GM18861 (cell line): ENCODE data around the gene ZBTB20.

Source experiments
- ATAC-seq: cut with Tn5 transposase; IDR thresholded peaks from one replicate; pipeline ENCODE4 v1.9.1; 2021; ENCODE audit not compliant: unreplicated experiment

The ZBTB20 gene

DNA sequence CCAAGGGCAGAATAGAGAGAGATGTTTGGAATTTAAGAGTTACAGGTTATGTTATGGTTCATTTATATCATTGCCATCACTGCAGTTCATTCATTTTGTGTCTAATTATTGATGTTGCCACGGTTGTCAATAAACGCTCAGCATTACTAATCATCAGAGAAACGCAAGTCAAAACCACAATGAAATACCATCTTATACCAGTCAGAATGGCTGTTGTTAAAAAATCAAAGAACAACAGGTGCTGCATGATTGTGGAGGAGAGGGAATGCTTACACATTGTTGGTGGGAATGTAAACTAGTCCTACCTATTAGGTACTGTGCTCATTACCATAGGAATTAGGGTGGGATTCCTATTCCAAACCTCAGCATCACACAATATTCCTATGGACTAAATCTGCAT lies 502.7 kb downstream of the ZBTB20 start:
- no peak for ATAC-seq

GRCh38 chr3:114642951-114643741 lies 503.9 kb downstream of the ZBTB20 start:
- no peak for ATAC-seq

DNA sequence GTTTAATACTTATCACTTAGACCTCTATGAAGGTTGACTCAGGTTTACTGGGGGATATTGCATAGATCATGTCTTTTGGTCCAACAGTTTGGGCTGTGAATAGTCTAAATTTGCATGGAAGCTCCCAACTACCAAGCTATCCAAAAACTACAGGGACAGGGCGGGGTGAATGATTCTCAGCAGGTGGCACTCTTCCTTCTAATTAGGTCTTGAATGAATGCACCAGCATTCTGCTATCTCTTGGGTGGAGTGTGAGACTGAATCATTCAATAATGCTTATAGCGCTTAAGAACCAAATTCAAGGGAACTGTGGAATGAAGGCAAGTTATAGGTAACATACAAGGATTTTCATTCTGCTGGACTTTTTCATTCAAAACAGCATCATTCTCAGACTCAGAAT lies 507.0 kb downstream of the ZBTB20 start:
- ATAC-seq = no peak

DNA sequence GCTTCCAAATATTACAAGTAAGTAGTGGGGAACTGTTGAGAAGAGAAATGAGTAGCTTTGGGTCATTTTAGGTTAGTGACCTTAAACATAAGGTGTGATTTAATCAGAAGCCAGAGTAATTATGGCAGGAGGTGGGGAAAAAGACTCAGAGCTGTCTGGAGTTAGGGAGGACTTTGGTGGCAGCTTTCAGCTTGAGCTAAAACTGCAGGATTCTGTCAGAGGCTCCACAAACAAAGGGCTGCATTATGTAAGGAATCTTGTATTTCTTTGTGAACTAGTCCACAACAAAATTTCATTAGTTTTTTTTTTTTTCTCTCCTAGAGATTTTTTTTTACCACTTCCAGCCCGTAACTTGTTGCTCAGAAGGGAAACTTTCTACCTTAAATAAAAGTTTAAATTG lies 507.9 kb downstream of the ZBTB20 start:
- no peak for ATAC-seq

GRCh38 chr3:114635878-114636277 lies 511.2 kb downstream of the ZBTB20 start:
- no peak for ATAC-seq

DNA sequence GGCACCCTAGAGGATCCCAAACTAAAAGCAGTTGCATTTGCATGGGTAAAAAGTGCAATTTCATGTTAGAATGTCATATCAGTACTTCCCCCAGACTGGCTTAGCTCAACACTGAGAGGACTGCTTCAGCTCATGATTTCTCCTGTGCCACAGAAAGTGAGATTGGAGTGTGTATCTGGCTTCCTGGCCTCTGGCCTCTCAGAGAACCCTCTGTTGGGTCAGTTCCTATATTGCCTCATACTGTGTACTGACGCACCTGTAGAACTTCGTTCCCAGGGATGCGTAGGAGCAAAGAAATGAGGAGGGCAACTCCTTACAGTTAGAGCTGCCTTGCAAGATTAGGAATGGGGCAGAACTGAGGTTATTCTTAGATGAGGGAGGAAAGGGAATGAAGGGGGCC lies 512.5 kb downstream of the ZBTB20 start:
- no peak for ATAC-seq

- ATAC-seq = no peak
Measured at GRCh38 chr3:114632757-114633424, 514.2 kb downstream of the ZBTB20 start.

- no peak for ATAC-seq
Measured at GRCh38 chr3:114627770-114628169, 519.3 kb downstream of the ZBTB20 start.

- no peak for ATAC-seq
Measured at GRCh38 chr3:114626751-114627150, 520.3 kb downstream of the ZBTB20 start.

DNA sequence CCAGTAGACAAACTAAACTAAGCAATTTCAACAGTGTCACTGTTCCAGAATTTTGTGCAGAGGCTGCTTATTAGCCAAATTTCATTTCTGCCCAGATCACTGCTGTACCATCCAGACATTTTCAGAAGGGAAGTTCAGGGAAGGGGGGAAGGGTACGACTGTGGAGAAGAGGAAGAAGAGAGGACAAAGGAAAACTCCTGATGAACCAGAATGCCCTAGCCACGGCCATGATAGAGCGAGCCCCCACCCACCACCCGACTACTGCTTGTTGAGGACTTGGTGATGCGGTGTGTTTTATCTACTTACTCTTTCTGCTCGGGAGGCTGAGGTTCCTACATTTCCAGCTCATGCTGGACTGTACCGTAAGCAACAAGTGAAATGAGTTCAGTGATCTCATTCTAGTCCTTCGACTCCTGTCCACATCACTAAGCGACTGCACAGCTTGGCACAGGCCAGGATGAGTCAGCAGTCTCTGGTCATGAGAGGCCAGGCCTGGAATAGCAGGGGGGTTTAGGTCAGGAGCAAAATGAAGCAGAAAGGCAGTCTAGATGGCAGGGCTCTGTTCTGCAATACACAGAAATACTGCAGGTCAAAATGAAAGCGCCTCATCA lies 522.4 kb downstream of the ZBTB20 start:
- ATAC-seq = no peak

- no peak for ATAC-seq
Measured at GRCh38 chr3:114624047-114624445, 523.0 kb downstream of the ZBTB20 start.

DNA sequence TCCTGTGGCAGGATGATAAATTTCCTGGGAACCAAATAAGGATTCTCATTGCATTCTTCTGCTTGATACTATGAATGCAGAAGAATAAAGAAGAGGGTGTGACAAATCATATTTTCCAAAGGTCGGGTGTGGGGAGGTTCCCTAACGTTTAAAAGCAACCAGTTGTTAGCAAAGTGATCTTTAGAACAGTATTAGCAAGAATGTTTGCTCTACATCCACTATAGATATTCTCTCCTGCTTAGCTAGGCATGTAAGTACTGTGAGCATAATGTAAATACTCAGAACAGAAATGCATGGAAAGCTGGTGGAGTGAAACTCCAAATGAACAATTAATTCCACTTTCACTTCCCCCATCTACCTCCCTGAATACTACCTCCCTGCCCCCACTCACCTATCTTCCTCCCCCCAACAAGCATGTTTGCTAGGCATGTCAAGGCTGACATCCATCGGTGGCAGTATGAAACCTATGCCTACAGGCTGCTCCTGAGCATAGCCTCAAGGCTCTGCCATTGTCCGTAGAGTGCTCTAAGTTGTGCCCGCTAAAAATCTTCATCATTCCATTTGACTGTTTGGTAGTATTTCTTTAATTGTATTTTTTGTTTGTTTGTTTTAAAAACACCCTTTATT lies 523.6 kb downstream of the ZBTB20 start:
- no peak for ATAC-seq

- ATAC-seq = no peak
Measured at GRCh38 chr3:114622001-114622400, 525.1 kb downstream of the ZBTB20 start.

DNA sequence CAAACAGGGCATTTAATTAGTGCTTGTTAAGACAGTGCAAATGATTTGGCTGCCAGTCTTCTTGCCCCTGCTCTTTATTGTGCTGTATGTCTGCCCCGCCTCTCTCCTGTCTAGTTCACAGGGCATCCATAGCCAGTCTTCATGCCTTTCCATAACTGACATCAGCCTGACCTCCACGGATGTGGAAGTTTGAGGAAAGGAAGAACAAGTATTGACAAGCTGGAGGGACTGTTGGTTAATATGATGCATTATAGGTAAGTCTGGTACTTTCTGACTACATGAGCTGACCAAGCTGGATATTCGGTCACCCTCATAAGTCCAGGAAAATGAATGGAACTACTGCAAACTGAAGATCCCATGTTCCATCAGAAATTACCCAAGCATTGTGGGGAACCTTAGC lies 527.3 kb downstream of the ZBTB20 start:
- no peak for ATAC-seq

DNA sequence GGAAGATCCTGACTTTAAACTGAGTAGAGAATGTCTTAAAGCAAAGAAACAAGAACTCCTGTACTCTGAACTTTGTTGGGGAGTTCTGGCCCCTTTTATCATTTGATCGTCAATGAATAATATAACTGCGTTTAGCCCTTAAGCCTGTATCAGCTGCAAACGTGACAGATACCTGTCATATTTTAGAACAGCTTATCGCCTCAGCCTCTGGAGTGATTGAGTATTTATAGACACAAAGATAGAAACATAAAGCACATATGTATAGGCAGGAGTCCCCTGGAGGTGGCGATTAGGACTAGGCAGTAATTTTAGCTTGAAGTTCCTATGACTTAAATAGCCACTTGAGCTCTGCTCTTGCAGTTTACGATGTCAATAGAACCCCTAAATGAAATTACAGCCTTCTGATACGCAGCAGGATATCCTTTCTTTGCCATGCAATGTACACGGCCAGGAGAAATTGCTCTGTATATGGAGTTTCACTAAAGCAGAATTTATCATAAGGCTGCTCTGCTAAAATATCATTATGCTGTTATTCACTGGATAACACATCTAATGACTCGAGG lies 531.5 kb downstream of the ZBTB20 start:
- no peak for ATAC-seq

DNA sequence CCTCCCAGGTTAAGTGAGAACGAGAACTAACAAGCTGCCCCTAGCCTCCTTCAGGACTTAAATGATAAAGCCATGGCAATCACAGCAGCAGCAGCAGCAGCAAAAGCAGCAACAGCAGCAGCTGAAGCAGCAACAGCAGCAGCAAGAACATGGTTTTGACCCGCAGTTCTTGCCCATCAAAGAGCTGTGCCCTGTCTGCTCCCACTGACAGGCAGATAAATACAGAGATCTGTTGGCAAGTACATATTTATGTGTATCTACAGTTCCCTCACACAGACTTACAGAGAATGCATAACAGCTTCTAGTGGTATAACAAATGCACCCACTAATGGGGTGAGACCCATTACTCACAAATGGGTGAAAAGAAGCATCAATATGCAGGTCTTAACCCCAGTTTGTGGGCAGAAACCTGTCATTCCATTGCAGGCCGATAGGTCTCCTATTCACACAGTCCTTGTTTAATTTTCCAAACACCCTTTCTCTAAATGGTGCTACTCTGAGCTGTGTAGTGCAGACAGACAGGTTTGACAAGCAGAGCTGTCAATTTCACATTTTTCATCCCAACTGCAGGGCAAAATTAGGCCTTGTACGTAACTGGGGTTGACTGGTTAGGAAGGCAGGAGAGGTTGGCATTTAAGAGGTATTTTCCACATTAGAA lies 537.0 kb downstream of the ZBTB20 start:
- no peak for ATAC-seq

- ATAC-seq = no peak
Measured at GRCh38 chr3:114608293-114608692, 538.8 kb downstream of the ZBTB20 start.

DNA sequence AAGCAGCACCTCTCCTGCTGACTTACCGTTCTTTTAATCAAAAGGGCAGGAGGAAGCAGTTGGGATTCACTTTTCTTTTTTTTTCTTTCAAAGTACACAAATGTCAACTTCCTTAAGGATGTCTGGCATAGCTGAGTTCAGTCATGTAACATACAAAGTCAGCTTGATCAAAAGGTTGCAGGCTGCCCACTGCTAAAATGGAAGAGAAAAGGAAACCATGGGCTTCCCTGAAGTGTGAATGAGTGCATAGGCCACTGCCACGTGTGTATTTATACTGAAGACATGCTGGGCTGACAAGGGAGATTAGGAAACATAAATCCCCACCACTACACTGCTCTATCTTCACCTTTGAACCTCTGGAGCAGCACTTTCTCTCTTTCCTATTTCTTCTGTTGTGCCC lies 540.8 kb downstream of the ZBTB20 start:
- no peak for ATAC-seq

- ATAC-seq = no peak
Measured at GRCh38 chr3:114600571-114600970, 546.5 kb downstream of the ZBTB20 start.

- no peak for ATAC-seq
Measured at GRCh38 chr3:114597871-114598270, 549.2 kb downstream of the ZBTB20 start.

DNA sequence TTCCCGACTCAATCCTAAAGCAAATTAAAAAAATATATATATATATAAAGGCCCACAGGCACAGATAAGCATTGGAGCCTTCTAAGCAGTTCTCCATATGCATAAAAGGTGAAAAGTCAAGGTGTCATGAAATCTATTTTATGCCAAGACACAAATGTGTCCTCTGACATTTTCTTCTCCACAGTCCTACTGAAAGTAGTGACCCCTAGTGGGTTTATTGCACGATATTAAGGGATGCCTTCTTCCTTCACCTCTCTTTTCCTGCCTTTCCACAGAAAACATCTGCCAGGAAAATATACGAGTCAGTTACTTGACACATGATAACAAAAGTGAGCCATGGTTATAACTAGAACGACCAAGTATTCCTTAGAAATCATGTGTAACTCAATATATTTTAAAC lies 550.1 kb downstream of the ZBTB20 start:
- ATAC-seq = no peak
